A549 (cell line): Measurements from ENCODE around the gene HOXC12. TPM values are rescaled to one million over a fixed set of nuclear protein-coding genes. Genes with fewer than 3 reads are reported as not detected.
A peak's percentile ranks its signal among the peaks of the same experiment; 100 is the strongest.

Experiments
- ATAC-seq, 2 experiments: fragments of 200-7000 bp in 1 of 2; fragments of >200 bp in 1 of 2; cut with Nextera tagmentation in 1 of 2; cut with Tn5 transposase in 1 of 2; 3 replicates each; pipeline versions ENCODE4 v1.8.0 to v1.9.1; 2018 to 2020; ENCODE audit warnings: mild to moderate bottlenecking in 1 of 2, moderate library complexity in 1 of 2
- CTCF ChIA-PET: fragments of 300-600 bp; sonication (Branson Sonifier 250); formaldehyde crosslinking; extraction: SDS; loops from one replicate; lab custom pipeline; 2021; ENCODE audit warnings: antibody characterized with exemption, inconsistent platforms; lab: Yijun Ruan, JAX
- POLR2A ChIA-PET: fragments of 350-600 bp; formaldehyde crosslinking; extraction: SDS; loops from one replicate; lab custom pipeline; 2021; ENCODE audit warnings: antibody characterized with exemption, inconsistent platforms; lab: Yijun Ruan, JAX
- DNase-seq, 2 experiments: peaks; one replicate each; pipeline versions ENCODE4 v3.0.0 to v3.0.0-alpha.2; 2011 to 2016; ENCODE audit warnings: low read depth in 1 of 2, low spot score in 1 of 2
- FAIRE-seq: peaks from 2 replicates; lab custom pipeline; 2011; peaks lifted over from hg19 to GRCh38; lab: Jason Lieb, UNC
- H3K27ac ChIP-seq, 2 experiments: fragments of >200 bp; sonication (Bioruptor Twin); formaldehyde crosslinking; 3 replicates each; pipeline ENCODE4 v1.5.1; 2016 to 2017
- H3K4me1 ChIP-seq: fragments of >200 bp; sonication (Bioruptor Twin); formaldehyde crosslinking; 3 replicates; pipeline ENCODE4 v1.6.1; 2016
- H3K4me2 ChIP-seq: fragments of >200 bp; sonication (Bioruptor Twin); formaldehyde crosslinking; 3 replicates; pipeline ENCODE4 v1.6.1; 2016
- H3K4me3 ChIP-seq: fragments of >200 bp; sonication (Bioruptor Twin); formaldehyde crosslinking; 3 replicates; pipeline ENCODE4 v1.5.1; 2016
- H3K9me3 ChIP-seq: fragments of >200 bp; sonication (Bioruptor Twin); formaldehyde crosslinking; 3 replicates; pipeline ENCODE4 v1.6.1; 2016
- ATOH8 ChIP-seq: fragments of 250-450 bp; sonication (Bioruptor Pico); IDR thresholded peaks from 2 replicates; pipeline ENCODE4 v1.5.0; 2020; ENCODE audit warnings: low read depth, mild to moderate bottlenecking, moderate library complexity
- CBX8 ChIP-seq: fragments of 200-600 bp; sonication (generic); IDR thresholded peaks from 2 replicates; pipeline ENCODE4 v1.6.1; 2016
- CHD2 ChIP-seq: fragments of 150-350 bp; IDR thresholded peaks from 2 replicates; pipeline ENCODE4 v1.6.1; 2014; ENCODE audit warnings: low read length; ENCODE audit not compliant: partially characterized antibody
- CHD4 ChIP-seq: fragments of 200-600 bp; sonication (generic); IDR thresholded peaks from 2 replicates; pipeline ENCODE4 v1.6.1; 2016; ENCODE audit warnings: antibody characterized with exemption, mild to moderate bottlenecking, borderline replicate concordance
- CTCF ChIP-seq: fragments of >200 bp; sonication (Bioruptor Twin); formaldehyde crosslinking; IDR thresholded peaks from 3 replicates; pipeline ENCODE4 v1.5.1; 2016
- FOXS1 ChIP-seq: fragments of 250-450 bp; sonication (Bioruptor Pico); IDR thresholded peaks from 2 replicates; pipeline ENCODE4 v1.5.0; 2020; ENCODE audit warnings: mild to moderate bottlenecking, moderate library complexity
- HOXA7 ChIP-seq: fragments of 250-450 bp; sonication (Bioruptor Pico); IDR thresholded peaks from 2 replicates; pipeline ENCODE4 v1.5.0; 2020; ENCODE audit warnings: mild to moderate bottlenecking, moderate library complexity
- HOXB13 ChIP-seq: fragments of 250-450 bp; sonication (Bioruptor Pico); IDR thresholded peaks from 2 replicates; pipeline ENCODE4 v1.5.0; 2020; ENCODE audit warnings: low read depth, mild to moderate bottlenecking, moderate library complexity
- KDM1A ChIP-seq: fragments of 200-600 bp; sonication (generic); IDR thresholded peaks from 2 replicates; pipeline ENCODE4 v1.6.1; 2016; ENCODE audit warnings: low read depth, mild to moderate bottlenecking
- NFE2L2 ChIP-seq: fragments of 150-350 bp; conservative IDR thresholded peaks from 2 replicates; pipeline ENCODE4 v1.6.1; 2014; ENCODE audit warnings: low read length
- POLR2AphosphoS2 ChIP-seq: conservative IDR thresholded peaks from 2 replicates; pipeline ENCODE4 v1.6.1; 2012; ENCODE audit warnings: low read length, improper control_type of control experiment, inconsistent platforms
- RAD21 ChIP-seq, 2 experiments: fragments of >200 bp in 1 of 2; sonication (Bioruptor Twin) in 1 of 2; formaldehyde crosslinking in 1 of 2; IDR thresholded peaks in 1 of 2; conservative IDR thresholded peaks in 1 of 2; 2 replicates in 1 of 2; 3 replicates in 1 of 2; pipeline ENCODE4 v1.6.1; 2012 to 2018; ENCODE audit warnings: inconsistent platforms in 1 of 2
- RCOR1 ChIP-seq: fragments of 150-350 bp; IDR thresholded peaks from 2 replicates; pipeline ENCODE4 v1.6.1; 2014; ENCODE audit warnings: antibody characterized with exemption, low read length, low read depth
- RNF2 ChIP-seq: fragments of 200-600 bp; sonication (generic); IDR thresholded peaks from 2 replicates; pipeline ENCODE4 v1.6.1; 2016; ENCODE audit warnings: low read depth, mild to moderate bottlenecking, antibody characterized with exemption, moderate library complexity, borderline replicate concordance
- SMC3 ChIP-seq: fragments of >200 bp; sonication (Bioruptor Twin); formaldehyde crosslinking; IDR thresholded peaks from 3 replicates; pipeline ENCODE4 v1.6.1; 2018; ENCODE audit warnings: inconsistent platforms
- SREBF2 ChIP-seq: fragments of 450-650 bp; IDR thresholded peaks from 2 replicates; pipeline ENCODE4 v1.6.1; 2014; ENCODE audit warnings: mild to moderate bottlenecking, moderate library complexity
- TP53 ChIP-seq: fragments of 250-450 bp; sonication (Bioruptor Pico); IDR thresholded peaks from 2 replicates; pipeline ENCODE4 v1.5.0; 2021; ENCODE audit warnings: mild to moderate bottlenecking, moderate library complexity
- ZNF302 ChIP-seq: fragments of 250-450 bp; sonication (Bioruptor Pico); IDR thresholded peaks from 2 replicates; pipeline ENCODE4 v1.9.0; 2021; ENCODE audit warnings: inconsistent platforms, mild to moderate bottlenecking, moderate library complexity
- ZSCAN20 ChIP-seq: fragments of 250-450 bp; sonication (Bioruptor Pico); IDR thresholded peaks from 2 replicates; pipeline ENCODE4 v1.8.0; 2022; ENCODE audit warnings: mild to moderate bottlenecking, moderate library complexity
- WGBS: methylation state at CpG from one replicate; pipeline ENCODE4 v1.1.6; 2017; ENCODE audit errors: missing lambda C conversion rate; 5-methylcytosine and 5-hydroxymethylcytosine counted together
- polyA plus RNA-seq, 4 experiments: library from polyadenylated mRNA; depleted of rRNA in 3 of 4; stranded (reverse); fragments of >200 nt; fragmentation: RNase III in 1 of 4; extraction: RNeasy Plus Mini Kit Qiagen cat#74134 plus additional on column Dnase treatment in 1 of 4; gene quantifications; 2 replicates in 3 of 4; 3 replicates in 1 of 4; pipeline ENCODE4 v1.2.3, GENCODE V29; 2011 to 2017

Gene HOXC12
- polyA plus RNA-seq, 2 of the 4 experiments (the other 2 are of a cell fraction) = not detected

DNA sequence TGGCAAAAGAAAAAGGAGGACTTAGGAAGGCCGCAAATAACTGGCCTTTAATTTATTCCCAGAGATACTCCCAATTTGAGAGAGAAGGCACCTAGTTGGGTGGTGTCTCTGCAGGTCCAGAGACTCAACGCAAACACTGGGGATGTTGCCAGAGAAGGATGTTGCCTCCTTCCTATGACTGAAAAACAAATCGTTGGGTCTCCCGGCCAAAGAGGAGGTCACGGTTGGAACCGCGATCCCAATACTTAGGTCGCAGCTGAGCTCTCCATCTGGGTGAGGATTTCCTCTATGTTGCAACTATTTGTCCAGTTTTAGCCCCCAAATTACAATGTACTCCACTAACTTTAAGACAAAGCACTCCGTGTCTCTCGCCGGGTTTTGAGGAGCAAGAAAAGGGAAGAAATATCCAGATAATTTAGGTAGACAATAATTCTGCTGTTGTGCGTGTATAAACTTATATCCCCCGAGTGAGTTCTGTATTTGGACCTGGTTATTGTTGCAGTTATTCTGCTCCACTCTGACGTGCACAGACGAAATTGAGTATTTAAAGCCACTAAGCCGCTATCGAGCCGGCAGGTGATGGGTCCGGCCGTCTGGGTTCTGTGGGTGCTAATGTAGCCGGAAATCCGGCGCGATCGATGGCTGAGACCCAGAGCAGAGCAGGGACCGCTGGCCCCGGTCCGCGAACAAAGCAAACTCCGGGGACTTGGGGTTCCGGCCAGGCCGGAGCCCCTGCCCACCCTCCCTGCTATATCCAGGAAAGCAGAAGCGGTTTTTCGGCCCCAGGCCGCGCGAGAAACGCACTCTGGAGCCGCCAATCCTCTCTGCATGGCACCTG, 5.7 kb downstream of the HOXC12 start:
- ChIA-PET CTCF (interaction anchor here (0.9 to 2.3 kb wide), 8 partner anchors 8 to 258 kb away, joined by 3 to 10 read pairs (median 5); partner anchors contain the start of gene HOXC10), POLR2A (no interaction called here)
- 90% methylated on average over 39 of the region's 39 CpGs for WGBS
- TF ChIP-seq SREBF2 (no peak), KDM1A (no peak), CBX8 (no peak)
- FAIRE-seq (no peak), DNase-seq (no peak), ATAC-seq (no peak)
- Histone ChIP-seq H3K9me3 (no peaks in the 10 kb centered on the region), H3K4me2 (no peak overlapping the region), H3K4me1 (peaks cover 9% of the 10 kb centered on the region; the same call in 1 of the 3 replicates), H3K27ac (no peak overlapping the region), H3K4me3 (no peak overlapping the region)

GRCh38 chr12:53961025-53961761, 6.5 kb downstream of the HOXC12 start:
- ATAC-seq (peak; percentile 41 to 83; a peak in 4 of 6 replicates), FAIRE-seq (no peak), DNase-seq (no peak)
- no peaks in the 10 kb centered on the region for H3K9me3 ChIP-seq
- H3K4me2 ChIP-seq = peak overlapping the region; percentile 1; the same call in 1 of the 3 replicates
- no peak overlapping the region for H3K27ac ChIP-seq
- peaks cover 9% of the 10 kb centered on the region; the same call in 1 of the 3 replicates for H3K4me1 ChIP-seq
- ChIA-PET POLR2A (no interaction called here), CTCF (interaction anchor here (0.6 to 2.6 kb wide), 10 partner anchors 8 to 259 kb away, joined by 3 to 9 read pairs (median 4); partner anchors contain the start of gene HOXC10)
- 71% methylated on average over 46 of the region's 72 CpGs for WGBS
- TF ChIP-seq RNF2 = no peak
- peak; percentile 27; the same call in 2 of the 3 replicates for TF ChIP-seq SMC3
- TF ChIP-seq TP53 (CRISPR knock-in tag) = no peak
- TF ChIP-seq ATOH8 (CRISPR knock-in tag) = no peak
- no peak for TF ChIP-seq SREBF2
- TF ChIP-seq HOXB13 (CRISPR knock-in tag) = no peak
- no peak for TF ChIP-seq KDM1A
- TF ChIP-seq RAD21 (conservative IDR thresholded peaks at IDR 0.05 in 1 of 2, IDR thresholded peaks at IDR 0.05 in 1 of 2) = peak; percentile 26 to 42; a peak in 3 of 5 replicates
- TF ChIP-seq ZNF302 = no peak
- no peak for TF ChIP-seq RCOR1
- no peak for TF ChIP-seq HOXA7 (CRISPR knock-in tag)
- no peak for TF ChIP-seq POLR2AphosphoS2
- no peak for TF ChIP-seq FOXS1 (CRISPR knock-in tag)
- TF ChIP-seq CHD4 = no peak
- TF ChIP-seq NFE2L2 = no peak
- H3K4me3 ChIP-seq = no peak overlapping the region

GRCh38 chr12:53963005-53963404, 8.3 kb downstream of the HOXC12 start:
- ChIA-PET POLR2A (no interaction called here), CTCF (interaction anchor here (0.9 to 2.6 kb wide), 5 partner anchors 22 to 216 kb away, joined by 3 to 9 read pairs (median 4); partner anchors contain the start of gene HOXC10)
- FAIRE-seq (no peak), ATAC-seq (no peak), DNase-seq (no peak)
- WGBS = 82% methylated on average over 7 of the region's 7 CpGs
- Histone ChIP-seq H3K27ac (no peak overlapping the region), H3K9me3 (no peaks in the 10 kb centered on the region), H3K4me1 (peaks cover 9% of the 10 kb centered on the region; the same call in 1 of the 3 replicates), H3K4me3 (no peak overlapping the region), H3K4me2 (no peak overlapping the region)
- TF ChIP-seq RAD21 (conservative IDR thresholded peaks at IDR 0.05 in 1 of 2, IDR thresholded peaks at IDR 0.05 in 1 of 2) (no peak), CHD2 (no peak), ZSCAN20 (CRISPR knock-in tag) (no peak), NFE2L2 (no peak), CTCF (no peak)
